ENCODE data around the gene HDAC5.

DNA sequence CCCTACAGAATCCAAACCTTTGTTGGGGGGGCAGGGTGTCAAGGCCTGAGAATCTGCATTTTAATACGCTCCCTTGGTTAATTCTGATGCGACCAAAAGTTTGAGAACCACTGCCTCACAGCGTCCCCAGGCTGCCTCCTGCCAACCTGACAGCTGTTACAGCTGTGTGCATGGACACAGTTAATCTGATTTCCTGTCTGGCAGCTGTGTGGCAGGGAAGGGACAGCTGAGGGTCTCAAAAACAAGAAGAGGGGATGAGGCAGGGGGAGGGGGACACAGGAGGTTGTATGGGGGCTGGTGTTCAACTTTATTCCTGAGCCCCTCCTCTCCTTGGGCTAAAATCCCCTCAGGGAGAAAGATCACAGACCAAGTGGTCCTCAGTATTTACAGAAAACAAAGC is 17.5 kb downstream of the HDAC5 start:
- TF ChIP-seq, protein P1, sequence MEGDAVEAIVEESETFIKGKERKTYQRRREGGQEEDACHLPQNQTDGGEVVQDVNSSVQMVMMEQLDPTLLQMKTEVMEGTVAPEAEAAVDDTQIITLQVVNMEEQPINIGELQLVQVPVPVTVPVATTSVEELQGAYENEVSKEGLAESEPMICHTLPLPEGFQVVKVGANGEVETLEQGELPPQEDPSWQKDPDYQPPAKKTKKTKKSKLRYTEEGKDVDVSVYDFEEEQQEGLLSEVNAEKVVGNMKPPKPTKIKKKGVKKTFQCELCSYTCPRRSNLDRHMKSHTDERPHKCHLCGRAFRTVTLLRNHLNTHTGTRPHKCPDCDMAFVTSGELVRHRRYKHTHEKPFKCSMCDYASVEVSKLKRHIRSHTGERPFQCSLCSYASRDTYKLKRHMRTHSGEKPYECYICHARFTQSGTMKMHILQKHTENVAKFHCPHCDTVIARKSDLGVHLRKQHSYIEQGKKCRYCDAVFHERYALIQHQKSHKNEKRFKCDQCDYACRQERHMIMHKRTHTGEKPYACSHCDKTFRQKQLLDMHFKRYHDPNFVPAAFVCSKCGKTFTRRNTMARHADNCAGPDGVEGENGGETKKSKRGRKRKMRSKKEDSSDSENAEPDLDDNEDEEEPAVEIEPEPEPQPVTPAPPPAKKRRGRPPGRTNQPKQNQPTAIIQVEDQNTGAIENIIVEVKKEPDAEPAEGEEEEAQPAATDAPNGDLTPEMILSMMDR (IDR thresholded peaks at IDR 0.05): no peak
- TF ChIP-seq POLR2A (IDR thresholded peaks at IDR 0.05): no peak

Data from right lobe of liver (tissue), 4 donors.